Measurements from ENCODE around the gene OXER1.

DNA sequence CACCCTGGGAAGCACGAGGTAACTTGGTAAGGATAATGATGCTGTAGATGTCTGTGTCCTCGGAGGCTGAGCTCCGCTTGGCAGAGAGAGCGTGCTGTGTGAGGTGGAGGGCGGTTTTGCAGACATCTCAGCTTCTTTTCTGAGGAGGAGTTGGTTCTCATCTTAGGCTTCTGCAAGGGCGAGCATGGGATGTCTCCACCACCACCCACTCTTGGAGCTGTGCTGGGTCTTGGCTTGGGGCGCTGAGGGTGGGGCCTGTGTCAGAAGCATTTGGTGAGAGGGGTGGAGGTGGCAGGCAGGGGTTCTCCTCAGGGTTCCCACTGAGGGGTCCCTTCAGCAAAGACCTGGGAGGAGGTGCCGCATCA lies 9.2 kb downstream of the OXER1 start:
- no peak for TF ChIP-seq POLR2A (IDR thresholded peaks at IDR 0.05)
- TF ChIP-seq, protein P1, sequence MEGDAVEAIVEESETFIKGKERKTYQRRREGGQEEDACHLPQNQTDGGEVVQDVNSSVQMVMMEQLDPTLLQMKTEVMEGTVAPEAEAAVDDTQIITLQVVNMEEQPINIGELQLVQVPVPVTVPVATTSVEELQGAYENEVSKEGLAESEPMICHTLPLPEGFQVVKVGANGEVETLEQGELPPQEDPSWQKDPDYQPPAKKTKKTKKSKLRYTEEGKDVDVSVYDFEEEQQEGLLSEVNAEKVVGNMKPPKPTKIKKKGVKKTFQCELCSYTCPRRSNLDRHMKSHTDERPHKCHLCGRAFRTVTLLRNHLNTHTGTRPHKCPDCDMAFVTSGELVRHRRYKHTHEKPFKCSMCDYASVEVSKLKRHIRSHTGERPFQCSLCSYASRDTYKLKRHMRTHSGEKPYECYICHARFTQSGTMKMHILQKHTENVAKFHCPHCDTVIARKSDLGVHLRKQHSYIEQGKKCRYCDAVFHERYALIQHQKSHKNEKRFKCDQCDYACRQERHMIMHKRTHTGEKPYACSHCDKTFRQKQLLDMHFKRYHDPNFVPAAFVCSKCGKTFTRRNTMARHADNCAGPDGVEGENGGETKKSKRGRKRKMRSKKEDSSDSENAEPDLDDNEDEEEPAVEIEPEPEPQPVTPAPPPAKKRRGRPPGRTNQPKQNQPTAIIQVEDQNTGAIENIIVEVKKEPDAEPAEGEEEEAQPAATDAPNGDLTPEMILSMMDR (IDR thresholded peaks at IDR 0.05) = no peak
